BLaER1 treated with 17β-estradiol and CSF1 and Interleukin-3, amounts not matched to agents 10 nM and 100 nM (cell line): ENCODE measurements around the gene TSC22D2.
A peak's percentile ranks its signal among the peaks of the same experiment; 100 is the strongest.

Experiments used
- H3K27ac ChIP-seq, 11 experiments: shearing (Covaris generic); formaldehyde crosslinking; 2 replicates each; pipeline ENCODE4 v1.8.1; 2022
- H3K27me3 ChIP-seq, 11 experiments: shearing (Covaris generic); formaldehyde crosslinking; 2 replicates each; pipeline ENCODE4 v1.8.1; 2022
- H3K36me3 ChIP-seq, 11 experiments: shearing (Covaris generic); formaldehyde crosslinking; 2 replicates each; pipeline ENCODE4 v1.8.1; 2022
- H3K4me1 ChIP-seq, 10 experiments: shearing (Covaris generic); formaldehyde crosslinking; 2 replicates each; pipeline ENCODE4 v1.8.1; 2022
- H3K4me2 ChIP-seq, 11 experiments: shearing (Covaris generic); formaldehyde crosslinking; 2 replicates each; pipeline ENCODE4 v1.8.1; 2022
- H3K4me3 ChIP-seq, 10 experiments: shearing (Covaris generic); formaldehyde crosslinking; 2 replicates each; pipeline ENCODE4 v1.8.1; 2022
- H3K9ac ChIP-seq, 11 experiments: shearing (Covaris generic); formaldehyde crosslinking; 2 replicates each; pipeline ENCODE4 v1.8.1; 2022
- H3K9me3 ChIP-seq, 11 experiments: shearing (Covaris generic); formaldehyde crosslinking; replicated peaks in 1 of 11; 2 replicates each; pipeline ENCODE4 v1.8.1; 2022
- H4K20me1 ChIP-seq, 11 experiments: shearing (Covaris generic); formaldehyde crosslinking; 2 replicates each; pipeline ENCODE4 v1.8.1; 2022
- Cebpa-rat ChIP-seq, 11 experiments: shearing (Covaris generic); IDR thresholded peaks; 2 replicates each; pipeline ENCODE4 v1.8.1; 2022

The TSC22D2 gene

GRCh38 chr3:150414959-150415358 is 6.9 kb downstream of the TSC22D2 start:
- H3K9me3 ChIP-seq, result no peaks in the 10 kb centered on the region
- H4K20me1 ChIP-seq, result peaks cover 48 to 100% (median 98%) of the 10 kb centered on the region in 11 experiments
- peaks cover 8 to 39% (median 23%) of the 10 kb centered on the region in 10 experiments; a peak in 19 of 20 replicates for H3K4me1 ChIP-seq
- H3K4me2 ChIP-seq, result peak overlapping the region in 10 of 11 experiments; percentile 85 to 99 (median 94); a peak in 17 of 22 replicates
- no peak overlapping the region for H3K27ac ChIP-seq
- H3K27me3 ChIP-seq, result no peaks in the 10 kb centered on the region
- no peak for TF ChIP-seq Cebpa-rat (IDR thresholded peaks at IDR 0.05)
- no peak overlapping the region; a peak in 1 of 20 replicates for H3K4me3 ChIP-seq
- H3K36me3 ChIP-seq, result peaks cover 3 to 62% (median 36%) of the 10 kb centered on the region in 11 experiments; a peak in 19 of 22 replicates
- no peak overlapping the region for H3K9ac ChIP-seq

GRCh38 chr3:150419076-150419868 is 11.2 kb downstream of the TSC22D2 start:
- Histone ChIP-seq H3K36me3 (peaks cover 8 to 88% (median 42%) of the 10 kb centered on the region in 11 experiments; a peak in 21 of 22 replicates), H3K4me3 (no peak overlapping the region), H3K27me3 (no peaks in the 10 kb centered on the region), H3K9ac (no peak overlapping the region), H3K4me2 (no peak overlapping the region), H3K4me1 (peaks cover 4 to 22% (median 7%) of the 10 kb centered on the region in 10 experiments; a peak in 18 of 20 replicates), H3K9me3 (no peaks in the 10 kb centered on the region), H4K20me1 (peaks cover 12 to 98% (median 89%) of the 10 kb centered on the region in 11 experiments; a peak in 21 of 22 replicates), H3K27ac (no peak overlapping the region)
- no peak for TF ChIP-seq Cebpa-rat (IDR thresholded peaks at IDR 0.05)

GRCh38 chr3:150419959-150420358 is 11.9 kb downstream of the TSC22D2 start:
- TF ChIP-seq Cebpa-rat (IDR thresholded peaks at IDR 0.05), result no peak
- Histone ChIP-seq H3K9me3 (no peaks in the 10 kb centered on the region), H4K20me1 (peaks cover 7 to 91% (median 82%) of the 10 kb centered on the region in 11 experiments; a peak in 19 of 22 replicates), H3K4me2 (no peak overlapping the region), H3K27ac (no peak overlapping the region), H3K4me1 (peaks cover 0 to 15% (median under 1%) of the 10 kb centered on the region in 10 experiments; a peak in 9 of 20 replicates), H3K4me3 (no peak overlapping the region), H3K27me3 (no peaks in the 10 kb centered on the region), H3K9ac (no peak overlapping the region), H3K36me3 (peaks cover 8 to 88% (median 44%) of the 10 kb centered on the region in 11 experiments; a peak in 21 of 22 replicates)

- no peak overlapping the region for H3K27ac ChIP-seq
- H3K36me3 ChIP-seq, result peaks cover 5 to 88% (median 39%) of the 10 kb centered on the region in 11 experiments; a peak in 19 of 22 replicates
- H3K4me3 ChIP-seq, result no peak overlapping the region
- no peak overlapping the region for H3K4me2 ChIP-seq
- H3K9ac ChIP-seq, result no peak overlapping the region
- peaks cover 0 to 6% (median 0%) of the 10 kb centered on the region in 10 experiments; a peak in 3 of 20 replicates for H3K4me1 ChIP-seq
- peaks cover 7 to 90% (median 79%) of the 10 kb centered on the region in 11 experiments; a peak in 19 of 22 replicates for H4K20me1 ChIP-seq
- H3K27me3 ChIP-seq, result no peaks in the 10 kb centered on the region
- TF ChIP-seq Cebpa-rat (IDR thresholded peaks at IDR 0.05), result no peak
- H3K9me3 ChIP-seq, result no peaks in the 10 kb centered on the region
Observed at GRCh38 chr3:150421256-150421655, 13.2 kb downstream of the TSC22D2 start.

GRCh38 chr3:150421799-150422548 is 13.9 kb downstream of the TSC22D2 start:
- H3K9ac ChIP-seq, result no peak overlapping the region
- H3K4me2 ChIP-seq, result no peak overlapping the region
- H3K4me3 ChIP-seq, result no peak overlapping the region
- TF ChIP-seq Cebpa-rat (IDR thresholded peaks at IDR 0.05), result no peak
- peaks cover 7 to 89% (median 72%) of the 10 kb centered on the region in 11 experiments; a peak in 19 of 22 replicates for H4K20me1 ChIP-seq
- H3K27ac ChIP-seq, result no peak overlapping the region
- no peaks in the 10 kb centered on the region for H3K27me3 ChIP-seq
- peaks cover 5 to 85% (median 35%) of the 10 kb centered on the region in 11 experiments; a peak in 19 of 22 replicates for H3K36me3 ChIP-seq
- H3K9me3 ChIP-seq, result no peaks in the 10 kb centered on the region
- H3K4me1 ChIP-seq, result peaks cover 0 to 7% (median 0%) of the 10 kb centered on the region in 10 experiments; a peak in 4 of 20 replicates

- Histone ChIP-seq H3K4me3 (no peak overlapping the region), H3K27me3 (no peaks in the 10 kb centered on the region), H3K9ac (no peak overlapping the region), H3K36me3 (peaks cover 5 to 75% (median 32%) of the 10 kb centered on the region in 11 experiments; a peak in 19 of 22 replicates), H4K20me1 (peaks cover 7 to 86% (median 65%) of the 10 kb centered on the region in 11 experiments; a peak in 19 of 22 replicates), H3K9me3 (no peaks in the 10 kb centered on the region), H3K27ac (no peak overlapping the region), H3K4me1 (peaks cover 0 to 14% (median 6%) of the 10 kb centered on the region in 10 experiments; a peak in 16 of 20 replicates), H3K4me2 (no peak overlapping the region)
- TF ChIP-seq Cebpa-rat (IDR thresholded peaks at IDR 0.05), result no peak
Observed at GRCh38 chr3:150422907-150423306, 14.8 kb downstream of the TSC22D2 start.

- Histone ChIP-seq H3K4me3 (no peak overlapping the region), H3K36me3 (peaks cover 5 to 70% (median 30%) of the 10 kb centered on the region in 11 experiments; a peak in 19 of 22 replicates), H3K4me1 (peaks cover 3 to 19% (median 15%) of the 10 kb centered on the region in 10 experiments; a peak in 19 of 20 replicates), H3K9me3 (no peaks in the 10 kb centered on the region), H3K9ac (no peak overlapping the region), H4K20me1 (peaks cover 10 to 86% (median 56%) of the 10 kb centered on the region in 11 experiments; a peak in 19 of 22 replicates), H3K27me3 (no peaks in the 10 kb centered on the region), H3K4me2 (no peak overlapping the region), H3K27ac (no peak overlapping the region)
- TF ChIP-seq Cebpa-rat (IDR thresholded peaks at IDR 0.05), result no peak
Observed at GRCh38 chr3:150423761-150424160, 15.7 kb downstream of the TSC22D2 start.

- TF ChIP-seq Cebpa-rat (IDR thresholded peaks at IDR 0.05), result no peak
- Histone ChIP-seq H4K20me1 (peaks cover 10 to 86% (median 37%) of the 10 kb centered on the region in 11 experiments; a peak in 16 of 22 replicates), H3K27me3 (no peaks in the 10 kb centered on the region), H3K4me3 (no peak overlapping the region), H3K4me1 (peaks cover 3 to 28% (median 19%) of the 10 kb centered on the region in 10 experiments; a peak in 19 of 20 replicates), H3K36me3 (peaks cover 10 to 75% (median 39%) of the 10 kb centered on the region in 11 experiments; a peak in 19 of 22 replicates), H3K27ac (no peak overlapping the region), H3K9ac (no peak overlapping the region), H3K9me3 (no peaks in the 10 kb centered on the region), H3K4me2 (no peak overlapping the region)
Observed at GRCh38 chr3:150426292-150426691, 18.2 kb downstream of the TSC22D2 start.
